ENCODE data around the gene PPP1R11.
"Not testable (repeated sequence)": the region's sequence is repeated elsewhere in the genome, so short reads cannot be mapped to it uniquely, and the experiment has no call there.

The PPP1R11 gene

GRCh38 chr6:30066577-30067459 is at the start of gene PPP1R11:
Gene PPP1R11 (plus strand): TSS chr6:30067198. CDS start chr6:30067411, 213 bp downstream.
- DNase-seq (ENCODE audit: low read depth): peak; percentile 99

DNA sequence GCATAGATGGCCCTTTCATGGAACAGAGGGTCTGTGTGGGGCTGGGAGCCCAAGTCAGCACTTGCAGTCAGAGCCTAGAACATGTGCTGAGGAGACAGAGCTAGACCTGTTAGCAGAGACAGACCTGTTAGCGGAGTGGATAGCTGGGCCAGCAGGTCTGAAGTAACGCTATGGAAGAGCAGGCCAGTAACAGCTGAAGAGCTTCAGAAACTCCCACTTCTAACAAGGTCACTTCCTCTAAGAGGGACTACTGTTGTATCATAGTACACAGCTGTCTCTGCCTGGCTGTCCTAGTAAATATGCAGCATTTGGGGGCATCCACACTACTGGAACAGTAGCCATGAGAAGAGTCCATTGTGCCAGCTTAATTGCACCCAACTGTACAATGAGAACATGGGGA is 47.2 kb upstream of the PPP1R11 start:
- DNase-seq (ENCODE audit: low read depth): no peak

DNA sequence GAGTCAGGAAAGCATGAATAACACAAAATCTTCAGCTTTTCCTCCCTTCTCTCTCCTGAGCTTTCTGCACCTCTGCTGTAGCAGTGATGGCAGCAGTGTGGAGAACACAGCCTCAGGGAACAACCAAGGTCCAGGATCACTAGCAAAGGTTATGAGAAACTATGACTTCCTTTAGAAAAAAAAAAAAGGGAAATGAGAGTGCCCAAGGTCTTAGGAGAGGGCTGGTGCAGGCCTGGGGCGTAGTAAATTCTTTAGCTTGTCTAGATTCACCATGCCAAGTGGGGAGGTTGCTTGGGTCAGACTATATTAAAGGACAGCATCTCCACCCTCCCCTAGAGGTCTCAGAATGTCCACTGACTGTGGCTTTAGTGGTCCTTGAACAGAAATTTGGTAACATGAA is 46.4 kb upstream of the PPP1R11 start:
- DNase-seq (ENCODE audit: low read depth): no peak

- DNase-seq (ENCODE audit: low read depth): no peak
Observed at GRCh38 chr6:30022189-30022588, 44.8 kb upstream of the PPP1R11 start.

DNA sequence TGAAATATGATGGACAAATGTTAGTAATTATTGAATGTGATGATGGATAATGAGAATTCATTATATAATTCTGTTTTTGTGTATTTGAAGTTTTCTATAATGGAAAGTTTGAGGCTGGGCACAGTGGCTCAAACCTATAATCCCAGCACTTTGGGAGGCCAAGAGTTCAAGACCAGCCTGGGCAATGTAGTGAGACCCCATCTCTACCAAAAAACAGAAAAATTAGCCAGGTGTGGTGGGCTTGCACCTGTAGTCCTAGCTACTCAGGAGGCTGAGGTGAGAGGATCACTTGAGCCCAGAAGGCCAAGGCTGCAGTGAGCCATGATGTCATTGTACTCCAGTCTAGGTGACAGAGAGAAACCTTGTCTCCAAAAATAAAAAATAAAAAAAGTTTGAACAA is 44.3 kb upstream of the PPP1R11 start:
- not testable (repeated sequence) for DNase-seq (ENCODE audit: low read depth)

GRCh38 chr6:30025186-30025585 is 41.8 kb upstream of the PPP1R11 start:
- DNase-seq (ENCODE audit: low read depth): no peak

- DNase-seq (ENCODE audit: low read depth): no peak
Observed at GRCh38 chr6:30029588-30029987, 37.4 kb upstream of the PPP1R11 start.

GRCh38 chr6:30031381-30031780 is 35.6 kb upstream of the PPP1R11 start:
- DNase-seq (ENCODE audit: low read depth): no peak

DNA sequence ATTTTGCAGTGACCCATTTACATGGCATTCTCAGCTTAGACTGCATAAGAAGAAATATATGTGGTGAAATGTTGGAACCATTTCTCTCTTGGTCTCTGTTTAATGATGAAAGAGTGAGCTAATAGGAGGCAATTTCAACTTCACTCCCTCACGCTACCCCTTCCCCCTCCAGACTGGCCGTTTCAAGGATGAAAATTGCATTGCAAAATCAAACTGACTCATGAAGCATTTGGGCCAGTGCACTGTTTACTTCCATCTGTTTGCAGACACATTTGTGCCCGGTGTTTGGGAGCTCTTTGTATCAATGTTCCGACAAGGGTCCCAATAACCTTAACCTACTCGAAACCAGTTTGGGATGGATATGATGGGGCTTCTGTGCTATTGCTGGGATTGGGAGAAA is 33.6 kb upstream of the PPP1R11 start:
- DNase-seq (ENCODE audit: low read depth): not testable (repeated sequence)

- no peak for DNase-seq (ENCODE audit: low read depth)
Observed at GRCh38 chr6:30035784-30036183, 31.2 kb upstream of the PPP1R11 start.

GRCh38 chr6:30037182-30037788 is 29.7 kb upstream of the PPP1R11 start:
- DNase-seq (ENCODE audit: low read depth): no peak

GRCh38 chr6:30041221-30041620 is 25.8 kb upstream of the PPP1R11 start:
- DNase-seq (ENCODE audit: low read depth): no peak

GRCh38 chr6:30041821-30042220 is 25.2 kb upstream of the PPP1R11 start:
- no peak for DNase-seq (ENCODE audit: low read depth)

- no peak for DNase-seq (ENCODE audit: low read depth)
Observed at GRCh38 chr6:30042476-30042875, 24.5 kb upstream of the PPP1R11 start.

- no peak for DNase-seq (ENCODE audit: low read depth)
Observed at GRCh38 chr6:30042914-30043313, 24.1 kb upstream of the PPP1R11 start.

- no peak for DNase-seq (ENCODE audit: low read depth)
Observed at GRCh38 chr6:30043744-30044143, 23.3 kb upstream of the PPP1R11 start.

DNA sequence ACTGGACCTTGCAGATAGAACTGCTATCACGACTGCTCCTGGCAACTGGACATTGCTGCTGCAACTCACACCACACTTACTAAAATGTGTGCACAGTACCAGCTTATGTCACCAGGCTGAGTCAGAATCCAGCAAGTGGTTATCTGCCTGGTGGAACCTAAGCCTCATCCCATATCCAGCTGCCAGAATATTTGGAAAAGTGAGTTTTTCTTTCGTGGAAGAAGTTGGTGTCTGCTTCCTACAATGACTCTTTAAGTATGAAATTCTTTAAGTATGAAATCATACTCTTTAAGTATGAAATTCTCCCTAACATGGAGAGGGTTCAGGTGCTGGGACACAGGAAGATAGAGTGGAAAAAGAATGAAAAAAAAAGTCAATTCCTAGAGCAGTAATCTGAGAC is 22.4 kb upstream of the PPP1R11 start:
- DNase-seq (ENCODE audit: low read depth): peak; percentile 56

- no peak for DNase-seq (ENCODE audit: low read depth)
Observed at GRCh38 chr6:30047220-30047619, 19.8 kb upstream of the PPP1R11 start.

DNA sequence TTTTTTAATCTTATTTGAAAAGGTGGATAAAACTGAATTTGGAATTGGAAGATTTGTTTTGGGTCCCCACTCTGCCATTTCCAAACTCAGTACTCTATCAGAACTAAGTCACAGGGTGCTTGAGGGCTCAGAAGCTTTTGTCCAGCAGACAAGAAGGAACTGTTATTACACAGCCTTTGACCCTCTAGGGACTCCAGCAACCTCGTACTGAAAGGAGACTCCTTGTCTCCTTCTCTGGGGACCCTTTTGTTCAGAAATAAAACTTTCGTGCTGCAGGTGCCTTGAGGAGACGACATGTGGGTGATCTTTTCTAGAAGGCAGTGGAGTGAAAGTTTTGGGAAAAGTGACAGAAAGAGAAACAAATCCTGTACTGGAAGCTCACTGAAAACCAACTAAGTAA is 13.3 kb upstream of the PPP1R11 start:
- no peak for DNase-seq (ENCODE audit: low read depth)

- DNase-seq (ENCODE audit: low read depth): no peak
Observed at GRCh38 chr6:30055513-30055912, 11.5 kb upstream of the PPP1R11 start.

- DNase-seq (ENCODE audit: low read depth): peak; percentile 15
Observed at GRCh38 chr6:30060606-30061091, 6.3 kb upstream of the PPP1R11 start.

DNA sequence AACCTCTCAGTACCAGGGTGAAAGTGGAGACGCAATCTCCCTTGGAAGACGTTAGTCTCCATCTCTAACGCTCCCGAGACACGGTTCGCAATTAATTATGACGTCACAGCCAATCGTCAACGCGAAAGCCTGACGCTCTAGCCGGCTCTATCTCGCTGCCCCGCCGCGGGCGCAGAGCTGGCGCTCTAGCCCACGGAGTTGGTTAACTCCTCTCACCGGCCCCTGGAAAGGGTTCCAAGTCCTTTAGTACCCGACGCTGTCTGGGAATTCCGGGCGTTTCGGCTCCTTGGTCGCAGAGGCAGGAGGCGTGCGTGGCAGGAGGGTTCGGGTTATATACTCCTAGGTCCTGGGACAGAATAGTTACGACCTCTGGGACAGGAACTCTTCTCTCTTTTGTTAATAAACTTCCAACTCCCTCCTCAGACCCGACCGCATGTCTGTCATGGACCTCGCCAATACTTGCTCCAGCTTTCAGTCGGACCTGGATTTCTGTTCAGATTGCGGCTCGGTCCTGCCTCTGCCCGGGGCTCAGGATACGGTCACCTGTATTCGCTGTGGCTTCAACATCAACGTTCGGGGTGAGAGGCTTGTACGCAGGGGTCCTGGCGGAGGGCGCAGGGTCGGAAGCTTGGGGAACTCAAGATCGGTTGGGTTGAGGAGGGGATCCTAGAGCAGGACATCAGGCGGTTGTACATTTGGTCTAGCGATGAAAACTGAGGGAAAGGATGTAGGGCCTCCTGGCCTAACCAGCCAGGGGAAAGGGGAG is 5.7 kb upstream of the PPP1R11 start, which contains the start of gene POLR1H:
Gene POLR1H (plus strand): TSS at position 174 of the 766 bp plus-strand sequence. CDS start 260 bp downstream, at position 434.
- DNase-seq (ENCODE audit: low read depth): peak; percentile 94

Measured in HS-27A (cell line).